Measurements from ENCODE around the gene GTPBP4. TPM values are rescaled to one million over a fixed set of nuclear protein-coding genes. Genes with fewer than 3 reads are reported as not detected.

Gene GTPBP4
- total RNA-seq, 1 donor from 2014 or later: 53.4 TPM

- Histone ChIP-seq H3K4me1 (peaks cover 19% of the 10 kb centered on the region), H2AFZ (replicated peaks) (no peak overlapping the region), H3F3A (ENCODE audit: low read depth) (peaks cover 39% of the 10 kb centered on the region), H3K9ac (peak overlapping the region; percentile 71), H4K20me1 (ENCODE audit: low read depth) (peaks cover 63% of the 10 kb centered on the region), H3K9me3 (ENCODE audit: low read depth) (no peaks in the 10 kb centered on the region), H3K79me2 (ENCODE audit: low read depth) (peaks cover 100% of the 10 kb centered on the region), H3K36me3 (no peaks in the 10 kb centered on the region), H3K27ac (no peak overlapping the region), H3K4me3 (peak overlapping the region; percentile 90), H3K27me3 (no peaks in the 10 kb centered on the region), H3K4me2 (peak overlapping the region; percentile 85)
- Mint-ChIP-seq H3K36me3 (peaks cover 17% of the 10 kb centered on the region), H3K27ac (peak overlapping the region; percentile 83), H3K4me1 (peaks cover 46% of the 10 kb centered on the region), H3K9me3 (no peaks in the 10 kb centered on the region), H3K4me3 (peak overlapping the region; percentile 96), H3K27me3 (ENCODE audit: insufficient read depth, low read depth) (peaks cover 8% of the 10 kb centered on the region)
- DNase-seq (ENCODE audit: low spot score): no peak
- TF ChIP-seq CTCF (IDR thresholded peaks at IDR 0.05) (no peak), EZH2 (IDR thresholded peaks at IDR 0.05) (no peak), EZH2phosphoT487 (IDR thresholded peaks at IDR 0.05) (no peak)
Measured at GRCh38 chr10:1054684-1055083, 66.5 kb downstream of the GTPBP4 start.

GRCh38 chr10:1056326-1057105 lies 68.3 kb downstream of the GTPBP4 start, which contains the start of gene WDR37:
Gene WDR37, plus strand, starts transcription at chr10:1056385. Its CDS starts 15,771 bp downstream, at chr10:1072156.
- H3K79me2 ChIP-seq (ENCODE audit: low read depth): peaks cover 100% of the 10 kb centered on the region
- H3K4me3 ChIP-seq: peak within 1 kb of the TSS; percentile 90
- no peaks in the 10 kb centered on the region for H3K9me3 ChIP-seq (ENCODE audit: low read depth)
- peak within 1 kb of the TSS; percentile 98 for H2AFZ ChIP-seq (replicated peaks)
- peak within 1 kb of the TSS; percentile 78 for H3K27ac ChIP-seq
- H3K27me3 ChIP-seq: no peaks in the 10 kb centered on the region
- peak within 1 kb of the TSS; percentile 94 for H3K27ac Mint-ChIP-seq
- no peaks in the 10 kb centered on the region for H3K36me3 ChIP-seq
- DNase-seq (ENCODE audit: low spot score): peak; percentile 93
- no peaks in the 10 kb centered on the region for H3K9me3 Mint-ChIP-seq
- H3F3A ChIP-seq (ENCODE audit: low read depth): peaks cover 21% of the 10 kb centered on the region
- peaks cover 19% of the 10 kb centered on the region for H3K4me1 ChIP-seq
- H3K9ac ChIP-seq: peak within 1 kb of the TSS; percentile 71
- peaks cover 45% of the 10 kb centered on the region for H4K20me1 ChIP-seq (ENCODE audit: low read depth)
- peak within 1 kb of the TSS; percentile 85 for H3K4me2 ChIP-seq
- peaks cover 15% of the 10 kb centered on the region for H3K36me3 Mint-ChIP-seq
- H3K4me3 Mint-ChIP-seq: peak within 1 kb of the TSS; percentile 98
- H3K4me1 Mint-ChIP-seq: peaks cover 35% of the 10 kb centered on the region
- no peak for TF ChIP-seq EZH2phosphoT487 (IDR thresholded peaks at IDR 0.05)
- no peak for TF ChIP-seq CTCF (IDR thresholded peaks at IDR 0.05)
- TF ChIP-seq EZH2 (IDR thresholded peaks at IDR 0.05): no peak
- H3K27me3 Mint-ChIP-seq (ENCODE audit: insufficient read depth, low read depth): peaks cover 6% of the 10 kb centered on the region

- no peak for TF ChIP-seq CTCF (IDR thresholded peaks at IDR 0.05)
- TF ChIP-seq EZH2 (IDR thresholded peaks at IDR 0.05): no peak
- no peak for TF ChIP-seq EZH2phosphoT487 (IDR thresholded peaks at IDR 0.05)
- Histone ChIP-seq H2AFZ (replicated peaks) (peak overlapping the region; percentile 98), H3K27me3 (no peaks in the 10 kb centered on the region), H3K4me2 (peak overlapping the region; percentile 85), H3K9ac (peak overlapping the region; percentile 71), H3K27ac (no peak overlapping the region), H3K79me2 (ENCODE audit: low read depth) (peaks cover 100% of the 10 kb centered on the region), H3K4me1 (peaks cover 19% of the 10 kb centered on the region), H3K4me3 (peak overlapping the region; percentile 90), H3K36me3 (no peaks in the 10 kb centered on the region), H3F3A (ENCODE audit: low read depth) (peaks cover 17% of the 10 kb centered on the region), H4K20me1 (ENCODE audit: low read depth) (peaks cover 44% of the 10 kb centered on the region), H3K9me3 (ENCODE audit: low read depth) (no peaks in the 10 kb centered on the region)
- peaks cover 11% of the 10 kb centered on the region for H3K36me3 Mint-ChIP-seq
- peaks cover 33% of the 10 kb centered on the region for H3K4me1 Mint-ChIP-seq
- DNase-seq (ENCODE audit: low spot score): peak; percentile 51
- H3K4me3 Mint-ChIP-seq: peak overlapping the region; percentile 98
- H3K27me3 Mint-ChIP-seq (ENCODE audit: insufficient read depth, low read depth): peaks cover 6% of the 10 kb centered on the region
- no peaks in the 10 kb centered on the region for H3K9me3 Mint-ChIP-seq
- no peak overlapping the region for H3K27ac Mint-ChIP-seq
Measured at GRCh38 chr10:1057106-1057657, 68.9 kb downstream of the GTPBP4 start.

Data from neural progenitor cell (in vitro differentiated cells).